ENCODE measurements around the gene LRRC7. TPM values are rescaled to one million over a fixed set of nuclear protein-coding genes. Genes with fewer than 3 reads are reported as not detected.

LRRC7 gene
- polyA plus RNA-seq, 1 experiment, result 0.22 TPM

DNA sequence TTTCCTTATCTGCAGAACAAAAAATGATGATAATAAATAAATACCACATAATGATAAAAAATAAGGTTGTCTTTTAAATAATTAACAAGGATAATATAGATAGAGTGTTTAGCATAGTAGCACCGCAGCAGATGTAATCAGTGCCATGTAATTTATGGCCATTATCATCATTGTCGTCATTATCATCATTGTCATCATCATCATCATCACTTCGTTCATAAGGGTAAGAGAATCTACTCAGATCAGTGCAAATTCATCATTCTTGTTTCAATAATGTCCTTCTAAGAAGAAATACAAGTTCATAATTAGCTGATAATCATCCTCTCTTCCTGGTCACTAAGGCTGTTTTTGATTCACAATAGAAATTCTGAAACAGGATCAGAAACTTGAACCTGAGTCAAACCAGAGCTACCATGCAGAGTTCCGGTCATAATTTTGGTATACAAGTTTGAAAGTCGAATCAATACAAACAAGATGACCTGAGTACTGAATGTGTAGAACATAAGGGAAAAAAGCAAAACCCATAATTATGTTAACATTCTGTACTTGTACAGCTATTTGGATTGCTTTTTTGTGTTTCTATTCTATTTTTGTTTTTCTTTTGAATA, 465.6 kb downstream of the LRRC7 start:
- Histone ChIP-seq H3K27me3 (ENCODE audit: control insufficient read depth, insufficient read depth, low read length) (no peaks in the 10 kb centered on the region), H3K4me3 (ENCODE audit: low read depth, low read length) (no peak overlapping the region), H3K36me3 (ENCODE audit: control insufficient read depth, insufficient read depth, low read length) (no peaks in the 10 kb centered on the region)
- ChIA-PET POLR2A (no interaction called here), CTCF (interaction anchor here (1.6 to 1.9 kb wide), 2 partner anchors 109 to 113 kb away, joined by 5 to 20 read pairs; no protein-coding TSS in a partner anchor)
- TF ChIP-seq, protein P1, sequence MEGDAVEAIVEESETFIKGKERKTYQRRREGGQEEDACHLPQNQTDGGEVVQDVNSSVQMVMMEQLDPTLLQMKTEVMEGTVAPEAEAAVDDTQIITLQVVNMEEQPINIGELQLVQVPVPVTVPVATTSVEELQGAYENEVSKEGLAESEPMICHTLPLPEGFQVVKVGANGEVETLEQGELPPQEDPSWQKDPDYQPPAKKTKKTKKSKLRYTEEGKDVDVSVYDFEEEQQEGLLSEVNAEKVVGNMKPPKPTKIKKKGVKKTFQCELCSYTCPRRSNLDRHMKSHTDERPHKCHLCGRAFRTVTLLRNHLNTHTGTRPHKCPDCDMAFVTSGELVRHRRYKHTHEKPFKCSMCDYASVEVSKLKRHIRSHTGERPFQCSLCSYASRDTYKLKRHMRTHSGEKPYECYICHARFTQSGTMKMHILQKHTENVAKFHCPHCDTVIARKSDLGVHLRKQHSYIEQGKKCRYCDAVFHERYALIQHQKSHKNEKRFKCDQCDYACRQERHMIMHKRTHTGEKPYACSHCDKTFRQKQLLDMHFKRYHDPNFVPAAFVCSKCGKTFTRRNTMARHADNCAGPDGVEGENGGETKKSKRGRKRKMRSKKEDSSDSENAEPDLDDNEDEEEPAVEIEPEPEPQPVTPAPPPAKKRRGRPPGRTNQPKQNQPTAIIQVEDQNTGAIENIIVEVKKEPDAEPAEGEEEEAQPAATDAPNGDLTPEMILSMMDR (IDR thresholded peaks at IDR 0.05; ENCODE audit: insufficient read depth, low read depth, low read length), result no peak
- DNase-seq (ENCODE audit: low read depth), result no peak

DNA sequence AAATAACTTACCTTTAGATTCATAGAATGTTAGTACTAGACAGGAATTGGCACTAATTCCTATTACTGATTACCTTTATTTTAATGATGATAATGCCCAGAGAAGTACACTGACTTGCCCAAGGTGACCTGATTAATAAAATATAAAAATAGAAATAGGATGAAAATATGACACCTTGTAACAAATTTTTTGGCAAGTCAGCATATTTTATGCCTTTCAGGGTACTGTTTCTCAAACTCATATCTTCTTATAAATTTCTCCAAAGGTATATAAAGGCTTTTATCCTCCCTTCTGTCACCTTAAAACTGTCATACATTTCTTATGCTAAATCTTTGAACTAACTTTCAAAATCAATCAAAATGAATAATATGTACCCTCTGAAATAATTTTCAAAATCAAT, 466.2 kb downstream of the LRRC7 start:
- H3K4me3 ChIP-seq (ENCODE audit: low read depth, low read length), result no peak overlapping the region
- CTCF ChIA-PET, result interaction anchor here (1.5 to 1.9 kb wide), 4 partner anchors 10 to 112 kb away, joined by 3 to 20 read pairs (median 5); no protein-coding TSS in a partner anchor
- POLR2A ChIA-PET, result no interaction called here
- no peaks in the 10 kb centered on the region for H3K27me3 ChIP-seq (ENCODE audit: control insufficient read depth, insufficient read depth, low read length)
- H3K36me3 ChIP-seq (ENCODE audit: control insufficient read depth, insufficient read depth, low read length), result no peaks in the 10 kb centered on the region
- TF ChIP-seq, protein P1 (IDR thresholded peaks at IDR 0.05; ENCODE audit: insufficient read depth, low read depth, low read length), result no peak
- no peak for DNase-seq (ENCODE audit: low read depth)

DNA sequence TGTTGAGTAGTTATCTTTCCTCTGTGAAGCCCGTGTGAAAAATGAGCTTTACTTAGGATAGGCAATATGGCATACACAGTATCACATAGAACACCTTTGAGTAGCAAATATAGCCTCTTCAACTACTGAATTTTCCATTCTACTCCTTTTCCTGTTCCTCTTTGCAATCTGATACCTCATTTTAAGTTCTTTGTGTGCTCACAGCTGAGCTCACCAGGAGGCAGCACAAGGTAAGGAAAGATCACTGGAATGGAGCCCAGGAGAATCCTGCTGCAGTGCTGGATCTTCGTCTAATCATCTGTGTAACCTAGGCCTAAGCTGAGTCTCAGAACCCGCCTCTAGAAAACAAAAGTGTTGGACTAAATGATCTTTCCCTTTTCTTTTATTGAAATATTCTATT, 466.7 kb downstream of the LRRC7 start:
- H3K36me3 ChIP-seq (ENCODE audit: control insufficient read depth, insufficient read depth, low read length), result no peaks in the 10 kb centered on the region
- POLR2A ChIA-PET, result no interaction called here
- H3K27me3 ChIP-seq (ENCODE audit: control insufficient read depth, insufficient read depth, low read length), result no peaks in the 10 kb centered on the region
- no peak overlapping the region for H3K4me3 ChIP-seq (ENCODE audit: low read depth, low read length)
- TF ChIP-seq, protein P1 (IDR thresholded peaks at IDR 0.05; ENCODE audit: insufficient read depth, low read depth, low read length), result peak; percentile 60
- CTCF ChIA-PET, result interaction anchor here (1.5 to 1.9 kb wide), 4 partner anchors 9 to 112 kb away, joined by 3 to 20 read pairs (median 5); no protein-coding TSS in a partner anchor
- DNase-seq (ENCODE audit: low read depth), result no peak

DNA sequence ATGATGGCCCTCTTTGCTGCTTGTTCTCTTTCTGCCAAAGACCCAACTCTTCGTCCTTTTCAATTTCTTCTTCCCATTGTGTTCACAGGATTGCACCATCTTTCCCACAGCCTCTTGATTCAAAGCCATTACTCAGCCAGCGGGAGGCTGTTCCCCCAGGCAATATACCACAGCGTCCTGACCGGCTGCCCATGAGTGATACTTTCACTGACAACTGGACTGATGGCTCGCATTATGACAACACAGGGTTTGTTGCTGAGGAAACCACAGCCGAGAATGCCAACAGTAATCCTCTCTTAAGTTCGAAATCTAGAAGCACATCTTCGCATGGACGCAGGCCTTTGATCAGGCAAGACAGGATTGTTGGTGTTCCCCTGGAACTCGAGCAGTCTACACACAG, 470.3 kb downstream of the LRRC7 start:
- DNase-seq (ENCODE audit: low read depth), result no peak
- ChIA-PET POLR2A (no interaction called here), CTCF (no interaction called here)
- Histone ChIP-seq H3K27me3 (ENCODE audit: control insufficient read depth, insufficient read depth, low read length) (no peaks in the 10 kb centered on the region), H3K36me3 (ENCODE audit: control insufficient read depth, insufficient read depth, low read length) (no peaks in the 10 kb centered on the region), H3K4me3 (ENCODE audit: low read depth, low read length) (no peak overlapping the region)
- TF ChIP-seq, protein P1 (IDR thresholded peaks at IDR 0.05; ENCODE audit: insufficient read depth, low read depth, low read length), result no peak

DNA sequence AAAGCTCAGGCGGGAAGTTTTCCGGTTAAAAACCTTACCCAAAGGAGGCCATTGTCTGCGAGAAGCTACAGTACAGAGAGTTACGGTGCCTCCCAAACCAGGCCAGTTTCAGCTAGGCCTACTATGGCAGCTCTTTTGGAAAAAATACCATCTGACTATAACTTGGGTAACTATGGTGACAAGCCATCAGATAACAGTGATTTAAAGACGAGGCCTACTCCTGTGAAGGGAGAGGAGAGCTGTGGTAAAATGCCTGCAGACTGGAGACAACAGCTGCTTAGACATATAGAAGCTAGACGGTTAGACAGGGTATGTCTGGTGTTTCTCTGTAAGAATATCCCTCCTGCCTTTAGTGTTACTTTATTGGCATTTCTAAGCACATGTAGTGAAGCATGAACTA, 471.8 kb downstream of the LRRC7 start:
- ChIA-PET POLR2A (no interaction called here), CTCF (interaction anchor here (0.7 kb wide), 1 partner anchor 23 kb away, joined by 3 read pairs; no protein-coding TSS in a partner anchor)
- TF ChIP-seq, protein P1 (IDR thresholded peaks at IDR 0.05; ENCODE audit: insufficient read depth, low read depth, low read length), result no peak
- H3K27me3 ChIP-seq (ENCODE audit: control insufficient read depth, insufficient read depth, low read length), result no peaks in the 10 kb centered on the region
- no peak for DNase-seq (ENCODE audit: low read depth)
- no peaks in the 10 kb centered on the region for H3K36me3 ChIP-seq (ENCODE audit: control insufficient read depth, insufficient read depth, low read length)
- H3K4me3 ChIP-seq (ENCODE audit: low read depth, low read length), result no peak overlapping the region
